ENCODE results near the gene CEACAM4.

The CEACAM4 gene

GRCh38 chr19:41616792-41617621 is 9.9 kb downstream of the CEACAM4 start:
- peak; percentile 5 for DNase-seq

- no peak for DNase-seq
Measured at GRCh38 chr19:41615207-41615606, 11.7 kb downstream of the CEACAM4 start.

- DNase-seq = no peak
Measured at GRCh38 chr19:41612483-41612882, 14.4 kb downstream of the CEACAM4 start.

DNA sequence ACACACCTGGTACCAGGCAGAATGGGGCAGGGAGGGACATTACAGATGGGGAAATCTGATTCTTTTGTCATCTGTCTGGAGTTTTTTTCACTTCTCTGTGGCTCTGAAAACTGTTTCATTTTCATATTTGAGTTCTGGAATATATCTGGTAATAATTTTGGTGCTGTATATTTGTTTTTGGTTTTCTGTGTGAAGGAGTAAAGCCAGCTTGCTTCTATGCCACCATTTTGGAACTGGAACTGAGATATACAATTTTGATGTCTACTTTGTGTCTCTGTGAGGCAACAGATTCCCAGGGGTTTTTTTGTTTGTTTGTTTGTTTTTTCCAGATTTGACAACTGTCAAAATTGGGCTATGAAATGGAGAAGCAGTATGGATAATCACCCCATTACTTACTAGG is 16.1 kb downstream of the CEACAM4 start:
- no peak for DNase-seq

DNA sequence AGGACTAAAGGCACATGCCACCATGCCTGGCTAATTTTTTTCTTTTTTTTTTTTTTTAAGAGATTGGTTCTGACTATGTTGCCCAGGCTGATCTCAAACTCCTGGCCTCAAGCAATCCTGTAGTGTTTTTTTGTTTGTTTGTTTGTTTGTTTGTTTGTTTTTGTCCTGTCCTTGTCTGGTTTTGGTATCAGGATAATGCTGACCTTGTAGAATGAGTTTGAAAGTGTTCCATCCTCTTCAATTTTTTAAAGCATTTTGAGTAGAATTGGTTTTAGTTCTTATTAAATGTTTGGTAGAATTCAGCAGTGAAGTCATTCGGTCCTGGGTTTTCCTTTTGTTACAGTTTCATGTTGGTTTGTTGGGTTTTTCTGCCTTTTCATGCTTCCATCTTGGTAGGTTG is 19.2 kb downstream of the CEACAM4 start:
- no peak for DNase-seq

GRCh38 chr19:41606215-41606837 is 20.5 kb downstream of the CEACAM4 start:
- no peak for DNase-seq

GRCh38 chr19:41604831-41605230 is 22.0 kb downstream of the CEACAM4 start:
- DNase-seq = no peak

DNA sequence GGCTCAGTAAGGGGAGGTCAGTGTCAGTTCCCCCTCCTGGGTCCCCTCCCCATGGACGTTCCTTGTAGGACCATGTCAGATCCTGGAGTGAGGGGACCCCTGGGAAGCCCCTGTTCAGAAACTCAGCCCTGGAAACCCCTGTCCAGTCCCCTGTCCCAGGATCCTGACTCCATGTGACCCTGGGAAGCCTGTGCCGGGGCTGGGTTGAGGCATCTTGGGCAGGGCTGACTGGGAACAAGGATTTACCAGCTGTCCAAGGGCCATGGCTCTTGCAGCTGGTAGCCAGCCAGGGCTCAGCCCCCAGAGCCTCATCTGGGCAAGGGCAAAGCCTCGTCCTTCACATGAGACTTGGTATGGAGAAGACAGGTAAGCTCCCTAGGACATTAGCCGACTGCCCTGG is 25.1 kb downstream of the CEACAM4 start:
- DNase-seq = no peak

GRCh38 chr19:41599175-41599966 is 27.5 kb downstream of the CEACAM4 start:
- no peak for DNase-seq

GRCh38 chr19:41597600-41598041 is 29.3 kb downstream of the CEACAM4 start:
- peak; percentile 63 for DNase-seq

DNA sequence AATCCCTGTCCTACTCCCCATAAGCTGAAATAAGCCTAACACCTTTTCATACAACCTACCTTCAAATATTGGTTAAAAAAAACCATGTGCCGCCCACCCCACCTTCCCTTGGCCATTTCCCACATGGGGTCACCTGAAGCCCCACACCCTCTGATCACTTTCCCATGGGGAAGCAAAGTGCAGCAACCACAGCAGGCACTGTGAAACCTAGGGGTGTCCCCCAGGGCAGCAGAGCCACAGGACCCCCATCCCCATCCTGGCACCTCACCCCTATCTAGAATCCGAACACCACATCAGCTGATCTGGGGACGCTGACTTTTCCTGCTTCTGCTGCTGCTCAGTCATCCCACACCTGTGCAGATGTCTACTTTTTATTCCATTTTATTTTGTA is 31.0 kb downstream of the CEACAM4 start:
- no peak for DNase-seq

- peak; percentile 76 for DNase-seq
Measured at GRCh38 chr19:41595258-41595889, 31.5 kb downstream of the CEACAM4 start.

GRCh38 chr19:41591951-41592562 is 34.8 kb downstream of the CEACAM4 start:
- no peak for DNase-seq

GRCh38 chr19:41590936-41591335 is 35.9 kb downstream of the CEACAM4 start:
- no peak for DNase-seq

DNA sequence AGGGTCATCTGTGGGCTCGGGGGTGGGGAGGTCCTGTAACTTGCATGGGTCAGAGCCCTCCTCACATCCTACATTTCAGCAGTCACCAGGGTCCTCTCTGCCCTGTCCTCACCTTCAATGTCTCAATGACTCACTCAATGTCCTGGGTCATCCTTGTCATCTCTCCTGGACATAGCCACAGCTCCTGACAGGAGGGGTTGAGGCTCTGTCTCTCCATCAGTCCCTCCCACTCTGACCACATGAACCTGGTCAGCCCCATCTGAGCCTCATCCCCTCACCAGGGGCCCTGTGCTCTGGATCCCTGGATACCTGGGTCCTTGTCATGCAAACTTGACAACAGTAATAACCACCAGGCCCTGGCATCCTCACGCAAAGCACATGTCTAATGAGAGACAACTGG is 37.5 kb downstream of the CEACAM4 start:
- no peak for DNase-seq

- DNase-seq = peak; percentile 30
Measured at GRCh38 chr19:41588497-41589209, 38.2 kb downstream of the CEACAM4 start.

- DNase-seq = no peak
Measured at GRCh38 chr19:41587838-41588210, 39.0 kb downstream of the CEACAM4 start.

DNA sequence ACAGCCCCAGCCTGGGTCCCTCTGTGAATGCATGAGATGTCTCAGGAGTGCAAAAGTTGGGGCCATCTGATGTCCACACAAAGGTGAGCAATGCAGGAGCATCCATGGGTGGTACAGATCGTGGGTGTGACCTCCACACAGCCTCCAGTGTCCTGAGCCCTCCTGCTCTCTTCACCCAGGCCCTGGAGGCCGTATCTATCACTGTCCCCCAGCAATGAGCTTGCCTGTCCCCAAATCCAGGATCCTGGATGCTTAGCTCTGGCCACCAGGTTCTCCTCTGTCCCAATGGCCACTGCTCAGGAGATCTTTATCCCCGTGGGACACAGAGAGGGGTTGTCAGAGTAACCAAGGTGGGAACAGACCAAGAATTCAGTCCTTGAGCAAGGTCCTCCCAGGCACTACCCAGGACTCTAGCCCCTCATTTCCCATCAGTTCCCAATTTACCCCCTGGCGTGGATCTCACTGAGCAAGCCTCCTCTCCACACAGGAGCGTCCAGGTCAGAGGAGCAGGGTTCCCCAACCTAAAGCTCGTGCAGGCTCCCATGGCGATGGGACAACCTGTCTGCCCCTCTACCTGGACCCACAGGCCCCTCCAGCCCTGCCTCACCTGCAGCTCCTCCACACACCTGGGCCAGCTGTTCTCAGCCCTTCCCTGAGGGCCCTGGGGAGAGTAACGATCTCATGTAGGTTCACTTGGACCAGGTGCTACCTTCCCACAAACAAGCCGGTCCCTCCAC is 39.6 kb downstream of the CEACAM4 start:
- no peak for DNase-seq

DNA sequence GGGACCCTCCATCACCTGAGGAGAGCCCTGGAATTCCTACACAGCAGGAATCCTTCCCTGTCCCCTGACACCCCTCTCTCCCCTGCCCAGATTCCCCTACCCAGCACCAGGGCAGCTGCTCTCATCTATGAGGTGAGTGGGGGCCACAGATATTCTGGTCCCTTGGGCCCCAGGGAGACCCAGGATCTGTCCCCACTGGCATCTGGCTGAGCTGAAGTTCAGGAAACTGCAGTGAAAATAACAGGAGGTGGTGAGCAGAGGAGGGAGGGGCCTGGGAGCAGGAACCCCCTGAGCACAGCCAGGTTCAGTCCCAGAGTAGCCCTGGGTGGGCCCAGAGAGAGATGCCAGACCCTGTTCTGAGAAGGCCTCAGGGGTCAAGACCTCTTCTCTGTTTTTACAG is 40.8 kb downstream of the CEACAM4 start:
- DNase-seq = no peak

DNA sequence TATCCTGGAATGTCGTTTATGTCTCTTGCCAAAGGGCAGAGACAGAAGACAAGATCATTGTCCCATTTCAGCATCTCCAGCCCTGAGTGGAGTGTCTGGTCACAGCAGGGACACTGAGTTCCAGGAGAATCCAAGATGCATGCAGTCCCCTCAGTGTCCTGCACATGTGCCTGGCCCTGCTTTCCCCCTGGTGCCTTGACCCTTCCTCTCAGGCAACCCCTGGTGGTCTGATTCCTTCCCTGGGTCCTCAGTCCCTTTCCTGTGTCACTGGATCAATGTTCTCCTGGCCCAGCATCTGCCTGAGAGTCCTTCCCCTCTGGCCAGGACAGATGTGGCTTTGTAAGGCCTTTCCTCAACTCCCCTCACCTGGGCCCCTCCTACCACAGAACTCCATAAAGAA is 41.9 kb downstream of the CEACAM4 start:
- no peak for DNase-seq

- no peak for DNase-seq
Measured at GRCh38 chr19:41584260-41584810, 42.5 kb downstream of the CEACAM4 start.
